22Rv1 (cell line): ENCODE measurements around the gene CFAP221.

Source experiments
- H3K27ac ChIP-seq: fragments of 450-650 bp; 2 replicates; pipeline ENCODE4 v1.5.1; 2017
- CTCF ChIP-seq: fragments of 450-650 bp; IDR thresholded peaks from 2 replicates; pipeline ENCODE4 v1.5.1; 2017; ENCODE audit warnings: mild to moderate bottlenecking
- ZFX ChIP-seq: fragments of 450-650 bp; IDR thresholded peaks from 2 replicates; pipeline ENCODE4 v1.6.1; 2017; ENCODE audit warnings: antibody characterized with exemption, borderline replicate concordance

The CFAP221 gene

GRCh38 chr2:119574864-119575263 lies 30.6 kb downstream of the CFAP221 start:
- H3K27ac ChIP-seq: no peak overlapping the region
- TF ChIP-seq ZFX (no peak), CTCF (no peak)

- H3K27ac ChIP-seq: no peak overlapping the region
- no peak for TF ChIP-seq ZFX
- TF ChIP-seq CTCF: no peak
Observed at GRCh38 chr2:119575439-119575838, 31.2 kb downstream of the CFAP221 start.

- H3K27ac ChIP-seq: no peak overlapping the region
- TF ChIP-seq CTCF: no peak
Observed at GRCh38 chr2:119579424-119580295, 35.4 kb downstream of the CFAP221 start.

- H3K27ac ChIP-seq: no peak overlapping the region
- TF ChIP-seq ZFX (no peak), CTCF (no peak)
Observed at GRCh38 chr2:119580550-119581072, 36.4 kb downstream of the CFAP221 start.

GRCh38 chr2:119583291-119583690 lies 39.0 kb downstream of the CFAP221 start:
- no peak for TF ChIP-seq CTCF
- TF ChIP-seq ZFX: no peak

GRCh38 chr2:119584469-119584868 lies 40.2 kb downstream of the CFAP221 start:
- TF ChIP-seq ZFX (no peak), CTCF (no peak)
- H3K27ac ChIP-seq: no peak overlapping the region

More at GRCh38 chr2:119583291-119583690, 39.0 kb downstream of the CFAP221 start:
- H3K27ac ChIP-seq: no peak overlapping the region

GRCh38 chr2:119586085-119586484 lies 41.8 kb downstream of the CFAP221 start:
- TF ChIP-seq CTCF (no peak), ZFX (no peak)
- no peak overlapping the region for H3K27ac ChIP-seq
